Measurements from ENCODE around the gene DDR2.

DNA sequence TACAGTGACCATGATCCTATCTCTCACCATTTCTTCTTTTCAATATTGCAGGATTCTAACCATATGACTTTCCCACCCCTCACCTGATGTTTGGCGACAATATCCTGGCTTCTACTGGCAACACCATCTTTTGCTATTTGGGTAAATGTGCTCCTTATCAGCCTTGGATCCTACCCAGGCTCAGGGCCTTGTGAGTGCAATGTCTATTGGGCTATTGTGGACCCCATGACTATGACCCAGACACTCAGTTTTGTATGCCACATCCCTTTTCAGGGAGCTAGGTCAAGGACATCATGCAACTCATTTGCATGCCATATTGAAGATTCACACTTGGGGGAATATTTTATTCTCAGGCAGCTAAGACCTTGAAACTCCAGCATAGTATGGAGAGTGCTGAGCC lies 67.9 kb downstream of the DDR2 start:
- TF ChIP-seq FOSL2 (IDR thresholded peaks at IDR 0.05; ENCODE audit: borderline replicate concordance, low read depth) (no peak), SIN3A (IDR thresholded peaks at IDR 0.05; ENCODE audit: borderline replicate concordance, low read depth, low read length) (no peak)
- TF ChIP-seq, protein P1, sequence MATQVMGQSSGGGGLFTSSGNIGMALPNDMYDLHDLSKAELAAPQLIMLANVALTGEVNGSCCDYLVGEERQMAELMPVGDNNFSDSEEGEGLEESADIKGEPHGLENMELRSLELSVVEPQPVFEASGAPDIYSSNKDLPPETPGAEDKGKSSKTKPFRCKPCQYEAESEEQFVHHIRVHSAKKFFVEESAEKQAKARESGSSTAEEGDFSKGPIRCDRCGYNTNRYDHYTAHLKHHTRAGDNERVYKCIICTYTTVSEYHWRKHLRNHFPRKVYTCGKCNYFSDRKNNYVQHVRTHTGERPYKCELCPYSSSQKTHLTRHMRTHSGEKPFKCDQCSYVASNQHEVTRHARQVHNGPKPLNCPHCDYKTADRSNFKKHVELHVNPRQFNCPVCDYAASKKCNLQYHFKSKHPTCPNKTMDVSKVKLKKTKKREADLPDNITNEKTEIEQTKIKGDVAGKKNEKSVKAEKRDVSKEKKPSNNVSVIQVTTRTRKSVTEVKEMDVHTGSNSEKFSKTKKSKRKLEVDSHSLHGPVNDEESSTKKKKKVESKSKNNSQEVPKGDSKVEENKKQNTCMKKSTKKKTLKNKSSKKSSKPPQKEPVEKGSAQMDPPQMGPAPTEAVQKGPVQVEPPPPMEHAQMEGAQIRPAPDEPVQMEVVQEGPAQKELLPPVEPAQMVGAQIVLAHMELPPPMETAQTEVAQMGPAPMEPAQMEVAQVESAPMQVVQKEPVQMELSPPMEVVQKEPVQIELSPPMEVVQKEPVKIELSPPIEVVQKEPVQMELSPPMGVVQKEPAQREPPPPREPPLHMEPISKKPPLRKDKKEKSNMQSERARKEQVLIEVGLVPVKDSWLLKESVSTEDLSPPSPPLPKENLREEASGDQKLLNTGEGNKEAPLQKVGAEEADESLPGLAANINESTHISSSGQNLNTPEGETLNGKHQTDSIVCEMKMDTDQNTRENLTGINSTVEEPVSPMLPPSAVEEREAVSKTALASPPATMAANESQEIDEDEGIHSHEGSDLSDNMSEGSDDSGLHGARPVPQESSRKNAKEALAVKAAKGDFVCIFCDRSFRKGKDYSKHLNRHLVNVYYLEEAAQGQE (IDR thresholded peaks at IDR 0.05; ENCODE audit: low read depth, low read length): no peak
